Measurements from ENCODE around the gene SGTA. TPM values are rescaled to one million over a fixed set of nuclear protein-coding genes. Genes with fewer than 3 reads are reported as not detected.

The SGTA gene
- total and polyA plus RNA-seq, 2 donors from 2014 or later: 50.4 to 66.2 TPM

- FAIRE-seq (no peak), DNase-seq (peak; percentile 33 to 77 (median 43))
- Histone ChIP-seq H3K36me3 (ENCODE audit: control insufficient read depth in 2 of 3, insufficient read depth in 3 of 3, low read length in 3 of 3) (no peaks in the 10 kb centered on the region), H3K9me3 (ENCODE audit: control insufficient read depth in 2 of 3, insufficient read depth in 1 of 3, low read length in 3 of 3) (no peaks in the 10 kb centered on the region), H3K4me1 (ENCODE audit: control insufficient read depth in 2 of 3, insufficient read depth in 2 of 3, low read depth in 1 of 3, low read length in 3 of 3) (peaks cover 0 to 14% (median 0%) of the 10 kb centered on the region in 3 donors), H3K4me3 (ENCODE audit: low read length in 3 of 3) (no peak within 1 kb of the TSS), H3K9ac (ENCODE audit: low read length in 3 of 3) (no peak within 1 kb of the TSS), H3K27me3 (ENCODE audit: control insufficient read depth, insufficient read depth, low read length) (peaks cover 3% of the 10 kb centered on the region), H3K27ac (ENCODE audit: low read depth in 2 of 2, low read length in 2 of 2) (no peak within 1 kb of the TSS)
- intact Hi-C loops (cut with DNase I): no loop called here
- TF ChIP-seq CTCF (IDR thresholded peaks at IDR 0.05; ENCODE audit: borderline replicate concordance, extremely low read depth, insufficient read depth): no peak
Observed at GRCh38 chr19:2720777-2721569, 62.1 kb downstream of the SGTA start, which contains the start of gene DIRAS1. DIRAS1 (minus strand) TSS chr19:2721372; CDS start chr19:2717806, 3,566 bp downstream.

- no peak for TF ChIP-seq CTCF (IDR thresholded peaks at IDR 0.05; ENCODE audit: borderline replicate concordance, extremely low read depth, insufficient read depth)
- Histone ChIP-seq H3K36me3 (ENCODE audit: control insufficient read depth in 2 of 3, insufficient read depth in 3 of 3, low read length in 3 of 3) (no peaks in the 10 kb centered on the region), H3K9me3 (ENCODE audit: control insufficient read depth in 2 of 3, insufficient read depth in 1 of 3, low read length in 3 of 3) (peaks cover 0 to 8% (median 1%) of the 10 kb centered on the region in 3 donors), H3K9ac (ENCODE audit: low read length in 3 of 3) (no peak overlapping the region), H3K4me1 (ENCODE audit: control insufficient read depth in 2 of 3, insufficient read depth in 2 of 3, low read depth in 1 of 3, low read length in 3 of 3) (peaks cover 0 to 14% (median 0%) of the 10 kb centered on the region in 3 donors), H3K27me3 (ENCODE audit: control insufficient read depth, insufficient read depth, low read length) (peaks cover 3% of the 10 kb centered on the region), H3K4me3 (ENCODE audit: low read length in 3 of 3) (no peak overlapping the region), H3K27ac (ENCODE audit: low read depth in 2 of 2, low read length in 2 of 2) (no peak overlapping the region)
- FAIRE-seq: no peak
- intact Hi-C loops (cut with DNase I): no loop called here
- peak in 1 of 5 donors; percentile 61 for DNase-seq
Observed at GRCh38 chr19:2719920-2720776, 62.9 kb downstream of the SGTA start.

- intact Hi-C loops (cut with DNase I): no loop called here
- Histone ChIP-seq H3K36me3 (ENCODE audit: control insufficient read depth in 2 of 3, insufficient read depth in 3 of 3, low read length in 3 of 3) (no peaks in the 10 kb centered on the region), H3K9me3 (ENCODE audit: control insufficient read depth in 2 of 3, insufficient read depth in 1 of 3, low read length in 3 of 3) (peaks cover 0 to 10% (median 2%) of the 10 kb centered on the region in 3 donors), H3K27me3 (ENCODE audit: control insufficient read depth, insufficient read depth, low read length) (peaks cover 3% of the 10 kb centered on the region), H3K4me1 (ENCODE audit: control insufficient read depth in 2 of 3, insufficient read depth in 2 of 3, low read depth in 1 of 3, low read length in 3 of 3) (peaks cover 0 to 14% (median 0%) of the 10 kb centered on the region in 3 donors), H3K9ac (ENCODE audit: low read length in 3 of 3) (no peak overlapping the region), H3K27ac (ENCODE audit: low read depth in 2 of 2, low read length in 2 of 2) (no peak overlapping the region), H3K4me3 (ENCODE audit: low read length in 3 of 3) (no peak overlapping the region)
- TF ChIP-seq CTCF (IDR thresholded peaks at IDR 0.05; ENCODE audit: borderline replicate concordance, extremely low read depth, insufficient read depth): no peak
- FAIRE-seq (no peak), DNase-seq (peak in 1 of 5 donors; percentile 42)
Observed at GRCh38 chr19:2719232-2719735, 63.8 kb downstream of the SGTA start.

Data from kidney (tissue), 14 donors.